ENCODE results near the gene NOC4L.

The NOC4L gene

GRCh38 chr12:132156573-132157325 lies 12.5 kb downstream of the NOC4L start:
- DNase-seq (ENCODE audit: low read depth in 3 of 3) = no peak

- no peak for DNase-seq (ENCODE audit: low read depth in 3 of 3)
These were observed 13.6 kb downstream of the NOC4L start for GRCh38 chr12:132157733-132158409.

- DNase-seq (ENCODE audit: low read depth in 3 of 3) = no peak
These were observed 14.7 kb downstream of the NOC4L start for GRCh38 chr12:132158677-132159554.

- DNase-seq (ENCODE audit: low read depth in 3 of 3) = no peak
These were observed 15.3 kb downstream of the NOC4L start for GRCh38 chr12:132159555-132160003.

- no peak for DNase-seq (ENCODE audit: low read depth in 3 of 3)
These were observed 15.8 kb downstream of the NOC4L start for GRCh38 chr12:132160016-132160415.

GRCh38 chr12:132160601-132161035 lies 16.4 kb downstream of the NOC4L start:
- DNase-seq (ENCODE audit: low read depth in 3 of 3) = no peak

GRCh38 chr12:132161036-132161781 lies 17.0 kb downstream of the NOC4L start:
- no peak for DNase-seq (ENCODE audit: low read depth in 3 of 3)

- DNase-seq (ENCODE audit: low read depth in 3 of 3) = no peak
These were observed 17.7 kb downstream of the NOC4L start for GRCh38 chr12:132161796-132162507.

GRCh38 chr12:132162508-132163031 lies 18.3 kb downstream of the NOC4L start:
- no peak for DNase-seq (ENCODE audit: low read depth in 3 of 3)

GRCh38 chr12:132163041-132163910 lies 19.0 kb downstream of the NOC4L start:
- no peak for DNase-seq (ENCODE audit: low read depth in 3 of 3)

GRCh38 chr12:132163911-132164288 lies 19.6 kb downstream of the NOC4L start:
- no peak for DNase-seq (ENCODE audit: low read depth in 3 of 3)

GRCh38 chr12:132164426-132164825 lies 20.2 kb downstream of the NOC4L start:
- no peak for DNase-seq (ENCODE audit: low read depth in 3 of 3)

- no peak for DNase-seq (ENCODE audit: low read depth in 3 of 3)
These were observed 21.3 kb downstream of the NOC4L start for GRCh38 chr12:132165584-132165983.

GRCh38 chr12:132166093-132166492 lies 21.8 kb downstream of the NOC4L start:
- DNase-seq (ENCODE audit: low read depth in 3 of 3) = no peak

- no peak for DNase-seq (ENCODE audit: low read depth in 3 of 3)
These were observed 22.7 kb downstream of the NOC4L start for GRCh38 chr12:132166801-132167591.

- DNase-seq (ENCODE audit: low read depth in 3 of 3) = no peak
These were observed 23.5 kb downstream of the NOC4L start for GRCh38 chr12:132167611-132168310.

GRCh38 chr12:132168311-132169031 lies 24.2 kb downstream of the NOC4L start:
- no peak for DNase-seq (ENCODE audit: low read depth in 3 of 3)

GRCh38 chr12:132169376-132169775 lies 25.1 kb downstream of the NOC4L start:
- no peak for DNase-seq (ENCODE audit: low read depth in 3 of 3)

Measured in stimulated activated CD4-positive, alpha-beta T cell treated with anti-CD3 and anti-CD28 coated beads, TNF-alpha, amount 100 ng/mL, for 24 hours (primary cell).